Astrocyte (in vitro differentiated cells and primary cell): ENCODE data around the gene SEC31B. TPM values are rescaled to one million over a fixed set of nuclear protein-coding genes. Genes with fewer than 3 reads are reported as not detected.
A peak's percentile ranks its signal among the peaks of the same experiment; 100 is the strongest.

ENCODE experiments used
- DNase-seq: peaks from one replicate; pipeline ENCODE4 v3.0.0-alpha.2; 2010; ENCODE audit warnings: low read depth
- FAIRE-seq: peaks from 2 replicates; lab custom pipeline; 2011; peaks lifted over from hg19 to GRCh38; lab: Jason Lieb, UNC
- H2AFZ ChIP-seq: 2 replicates; pipeline ENCODE4 v1.6.0; 2012; ENCODE audit warnings: low read depth, low read length, inconsistent platforms
- H3K27ac ChIP-seq: 2 replicates; pipeline ENCODE4 v1.5.1; 2011; ENCODE audit warnings: low read depth, low read length, inconsistent platforms
- H3K27me3 ChIP-seq: 2 replicates; pipeline ENCODE4 v1.6.0; 2011; ENCODE audit warnings: low read length, inconsistent platforms; ENCODE audit not compliant: insufficient read depth
- H3K36me3 ChIP-seq: 2 replicates; pipeline ENCODE4 v1.5.1; 2011; ENCODE audit warnings: low read length, inconsistent platforms; ENCODE audit not compliant: insufficient read depth
- H3K4me1 ChIP-seq: 2 replicates; pipeline ENCODE4 v1.5.1; 2011; ENCODE audit warnings: low read length, inconsistent platforms; ENCODE audit not compliant: insufficient read depth
- H3K4me2 ChIP-seq: 2 replicates; pipeline ENCODE4 v1.6.0; 2012; ENCODE audit warnings: low read length, inconsistent platforms
- H3K4me3 ChIP-seq: 2 replicates; pipeline ENCODE4 v1.5.1; 2011; ENCODE audit warnings: low read depth, mild to moderate bottlenecking, low read length, inconsistent platforms; ENCODE audit not compliant: insufficient read depth
- H3K79me2 ChIP-seq: 2 replicates; pipeline ENCODE4 v1.6.0; 2012; ENCODE audit warnings: mild to moderate bottlenecking, low read length, inconsistent platforms; ENCODE audit not compliant: insufficient read depth
- H3K9ac ChIP-seq: 2 replicates; pipeline ENCODE4 v1.6.0; 2012; ENCODE audit warnings: mild to moderate bottlenecking, low read length, inconsistent platforms
- H3K9me3 ChIP-seq: 2 replicates; pipeline ENCODE4 v1.5.1; 2012; ENCODE audit warnings: low read depth, mild to moderate bottlenecking, low read length, inconsistent platforms; ENCODE audit not compliant: insufficient read depth
- H4K20me1 ChIP-seq: 2 replicates; pipeline ENCODE4 v1.6.0; 2012; ENCODE audit warnings: low read length, inconsistent platforms; ENCODE audit not compliant: insufficient read depth
- H3K27ac Mint-ChIP-seq: one replicate; pipeline ENCODE4 v1.8.0; 2021; ENCODE audit warnings: mild to moderate bottlenecking, mixed read lengths; ENCODE audit not compliant: unreplicated experiment
- H3K27me3 Mint-ChIP-seq: one replicate; pipeline ENCODE4 v1.8.0; 2021; ENCODE audit warnings: low read depth, mixed read lengths; ENCODE audit not compliant: unreplicated experiment
- H3K36me3 Mint-ChIP-seq: one replicate; pipeline ENCODE4 v1.8.0; 2021; ENCODE audit warnings: low read depth, mixed read lengths; ENCODE audit not compliant: unreplicated experiment
- H3K4me1 Mint-ChIP-seq: one replicate; pipeline ENCODE4 v1.8.0; 2021; ENCODE audit warnings: low read depth, mixed read lengths; ENCODE audit not compliant: unreplicated experiment
- H3K4me3 Mint-ChIP-seq: one replicate; pipeline ENCODE4 v1.8.0; 2021; ENCODE audit warnings: mild to moderate bottlenecking, moderate library complexity, mixed read lengths; ENCODE audit not compliant: unreplicated experiment
- H3K9me3 Mint-ChIP-seq: one replicate; pipeline ENCODE4 v1.8.0; 2021; ENCODE audit warnings: mild to moderate bottlenecking, mixed read lengths; ENCODE audit not compliant: unreplicated experiment
- EZH2 ChIP-seq: IDR thresholded peaks from 2 replicates; pipeline ENCODE4 v1.6.1; 2012; ENCODE audit warnings: mild to moderate bottlenecking, low read length, inconsistent platforms; ENCODE audit not compliant: insufficient read depth
- total RNA-seq: library from RNA; stranded (reverse); gene quantifications from 2 replicates; pipeline ENCODE4 v1.2.1, GENCODE V29; 2021
- TF ChIP-seq, protein P1 (sequence below): IDR thresholded peaks from 2 replicates; pipeline ENCODE4 v1.5.1; 2011; ENCODE audit warnings: low read depth, mild to moderate bottlenecking, inconsistent platforms, low read length, moderate library complexity; ENCODE audit not compliant: insufficient read depth

SEC31B gene
- total RNA-seq, 1 donor from 2014 or later = 7.8 TPM

GRCh38 chr10:100520811-100521210 is 1.1 kb upstream of the SEC31B start:
- no peak overlapping the region for H3K27ac ChIP-seq
- Mint-ChIP-seq H3K4me1 (peaks cover 17% of the 10 kb centered on the region), H3K27ac (no peak overlapping the region), H3K9me3 (no peaks in the 10 kb centered on the region), H3K4me3 (no peak overlapping the region), H3K36me3 (peaks cover 12% of the 10 kb centered on the region), H3K27me3 (peaks cover 14% of the 10 kb centered on the region)
- H3K27me3 ChIP-seq = no peaks in the 10 kb centered on the region
- peaks cover 4% of the 10 kb centered on the region for H3K36me3 ChIP-seq
- H2AFZ ChIP-seq = no peak overlapping the region
- peak overlapping the region; percentile 79 for H3K4me2 ChIP-seq
- DNase-seq = peak; percentile 55
- peak; percentile 71 for FAIRE-seq
- no peaks in the 10 kb centered on the region for H4K20me1 ChIP-seq
- H3K9ac ChIP-seq = no peak overlapping the region
- no peak overlapping the region for H3K4me3 ChIP-seq
- H3K79me2 ChIP-seq = no peaks in the 10 kb centered on the region
- TF ChIP-seq, protein P1, sequence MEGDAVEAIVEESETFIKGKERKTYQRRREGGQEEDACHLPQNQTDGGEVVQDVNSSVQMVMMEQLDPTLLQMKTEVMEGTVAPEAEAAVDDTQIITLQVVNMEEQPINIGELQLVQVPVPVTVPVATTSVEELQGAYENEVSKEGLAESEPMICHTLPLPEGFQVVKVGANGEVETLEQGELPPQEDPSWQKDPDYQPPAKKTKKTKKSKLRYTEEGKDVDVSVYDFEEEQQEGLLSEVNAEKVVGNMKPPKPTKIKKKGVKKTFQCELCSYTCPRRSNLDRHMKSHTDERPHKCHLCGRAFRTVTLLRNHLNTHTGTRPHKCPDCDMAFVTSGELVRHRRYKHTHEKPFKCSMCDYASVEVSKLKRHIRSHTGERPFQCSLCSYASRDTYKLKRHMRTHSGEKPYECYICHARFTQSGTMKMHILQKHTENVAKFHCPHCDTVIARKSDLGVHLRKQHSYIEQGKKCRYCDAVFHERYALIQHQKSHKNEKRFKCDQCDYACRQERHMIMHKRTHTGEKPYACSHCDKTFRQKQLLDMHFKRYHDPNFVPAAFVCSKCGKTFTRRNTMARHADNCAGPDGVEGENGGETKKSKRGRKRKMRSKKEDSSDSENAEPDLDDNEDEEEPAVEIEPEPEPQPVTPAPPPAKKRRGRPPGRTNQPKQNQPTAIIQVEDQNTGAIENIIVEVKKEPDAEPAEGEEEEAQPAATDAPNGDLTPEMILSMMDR = no peak
- no peak for TF ChIP-seq EZH2
- H3K4me1 ChIP-seq = peaks cover 22% of the 10 kb centered on the region
- no peaks in the 10 kb centered on the region for H3K9me3 ChIP-seq

DNA sequence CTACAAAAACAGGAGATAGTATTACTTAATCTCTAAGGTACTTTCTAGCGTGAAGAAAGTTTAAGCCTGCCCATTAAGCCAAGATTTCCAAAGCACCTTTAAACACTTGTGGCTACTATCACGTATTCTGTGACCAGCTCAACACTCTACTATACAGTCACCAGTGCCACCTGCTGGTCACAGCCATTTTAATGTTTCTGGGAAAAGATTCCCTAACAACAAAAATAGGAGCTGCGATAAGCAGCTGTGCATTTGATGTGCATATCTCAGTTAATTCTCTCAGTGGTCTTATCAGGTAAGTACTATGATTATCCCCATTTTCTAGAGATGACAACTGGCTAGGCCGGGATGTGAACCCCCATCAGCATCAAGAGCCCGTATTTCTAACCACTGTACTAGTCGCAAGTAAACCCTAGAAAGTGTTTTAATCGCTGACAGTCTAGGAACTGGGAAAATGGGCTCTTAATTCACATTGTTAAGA is 860 bp downstream of the SEC31B start:
- Mint-ChIP-seq H3K27ac (no peak overlapping the region), H3K4me1 (peaks cover 17% of the 10 kb centered on the region), H3K9me3 (no peaks in the 10 kb centered on the region), H3K27me3 (peaks cover 14% of the 10 kb centered on the region), H3K36me3 (peaks cover 11% of the 10 kb centered on the region), H3K4me3 (peak overlapping the region; percentile 79)
- no peaks in the 10 kb centered on the region for H4K20me1 ChIP-seq
- H3K4me3 ChIP-seq = peak overlapping the region; percentile 46
- no peak overlapping the region for H3K27ac ChIP-seq
- peak overlapping the region; percentile 62 for H3K9ac ChIP-seq
- no peak for TF ChIP-seq EZH2
- TF ChIP-seq, protein P1 = peak; percentile 84
- DNase-seq (peak; percentile 42), FAIRE-seq (peak; percentile 58)
- H3K36me3 ChIP-seq = peaks cover 3% of the 10 kb centered on the region
- H3K27me3 ChIP-seq = no peaks in the 10 kb centered on the region
- H3K4me2 ChIP-seq = peak overlapping the region; percentile 79
- H3K4me1 ChIP-seq = peaks cover 22% of the 10 kb centered on the region
- H3K9me3 ChIP-seq = no peaks in the 10 kb centered on the region
- peak overlapping the region; percentile 80 for H2AFZ ChIP-seq
- no peaks in the 10 kb centered on the region for H3K79me2 ChIP-seq

DNA sequence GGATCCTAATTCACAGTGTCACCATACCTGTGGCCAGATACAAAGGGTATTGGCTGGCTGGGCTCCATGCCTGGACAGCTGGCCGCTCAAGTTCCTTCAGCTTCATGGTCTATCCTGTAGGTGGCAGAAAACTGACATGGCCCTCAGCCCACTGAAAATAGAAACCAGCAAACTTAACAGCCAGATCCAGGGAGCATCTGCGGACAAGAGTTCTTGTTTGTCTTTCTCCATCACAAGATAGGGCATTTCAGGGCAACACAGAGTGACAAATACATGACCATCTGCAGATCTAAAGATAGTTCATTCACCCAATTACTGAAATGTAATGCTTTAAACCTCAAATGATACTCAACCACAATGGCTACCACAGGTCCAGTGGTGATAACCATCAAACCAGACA is 2.8 kb downstream of the SEC31B start:
- no peaks in the 10 kb centered on the region for H3K9me3 Mint-ChIP-seq
- H3K36me3 Mint-ChIP-seq = peaks cover 17% of the 10 kb centered on the region
- H3K4me3 Mint-ChIP-seq = no peak overlapping the region
- Histone ChIP-seq H3K9ac (no peak overlapping the region), H3K27me3 (no peaks in the 10 kb centered on the region), H3K36me3 (no peaks in the 10 kb centered on the region), H3K27ac (no peak overlapping the region), H3K4me2 (no peak overlapping the region), H3K9me3 (no peaks in the 10 kb centered on the region), H2AFZ (no peak overlapping the region), H3K79me2 (no peaks in the 10 kb centered on the region), H3K4me3 (no peak overlapping the region), H4K20me1 (no peaks in the 10 kb centered on the region), H3K4me1 (peaks cover 22% of the 10 kb centered on the region)
- no peak for FAIRE-seq
- no peak for TF ChIP-seq EZH2
- TF ChIP-seq, protein P1 = no peak
- peaks cover 24% of the 10 kb centered on the region for H3K27me3 Mint-ChIP-seq
- no peak overlapping the region for H3K27ac Mint-ChIP-seq
- no peak for DNase-seq
- peaks cover 15% of the 10 kb centered on the region for H3K4me1 Mint-ChIP-seq
